HG02852 (cell line): ENCODE results near the gene HSPB1.
A peak's percentile ranks its signal among the peaks of the same experiment; 100 is the strongest.
"Not testable (repeated sequence)": the region's sequence is repeated elsewhere in the genome, so short reads cannot be mapped to it uniquely, and the experiment has no call there.

ENCODE experiments used
- ATAC-seq: cut with Tn5 transposase; IDR thresholded peaks from one replicate; pipeline ENCODE4 v1.9.1; 2021; ENCODE audit warnings: mild to moderate bottlenecking, moderate library complexity; ENCODE audit not compliant: unreplicated experiment

Gene HSPB1

DNA sequence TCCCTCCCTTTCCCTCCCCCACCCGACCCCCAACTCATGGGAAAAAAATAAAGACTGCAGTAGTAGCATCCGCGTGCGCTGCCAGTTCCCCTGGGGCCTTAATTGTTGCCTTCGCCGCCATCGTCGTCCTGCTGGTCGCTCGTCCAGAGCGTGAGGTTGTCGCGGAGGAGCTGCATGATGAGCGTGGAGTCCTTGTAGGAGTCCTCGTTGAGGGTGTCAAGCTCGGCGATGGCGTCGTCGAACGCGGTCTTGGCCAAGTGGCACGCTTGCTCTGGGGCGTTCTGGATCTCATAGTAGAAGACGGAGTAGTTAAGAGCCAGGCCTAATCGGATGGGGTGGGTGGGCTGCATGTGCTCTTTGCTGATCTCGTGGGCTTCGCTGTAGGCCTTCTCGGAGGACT is 27.0 kb downstream of the HSPB1 start:
- ATAC-seq, result no peak

DNA sequence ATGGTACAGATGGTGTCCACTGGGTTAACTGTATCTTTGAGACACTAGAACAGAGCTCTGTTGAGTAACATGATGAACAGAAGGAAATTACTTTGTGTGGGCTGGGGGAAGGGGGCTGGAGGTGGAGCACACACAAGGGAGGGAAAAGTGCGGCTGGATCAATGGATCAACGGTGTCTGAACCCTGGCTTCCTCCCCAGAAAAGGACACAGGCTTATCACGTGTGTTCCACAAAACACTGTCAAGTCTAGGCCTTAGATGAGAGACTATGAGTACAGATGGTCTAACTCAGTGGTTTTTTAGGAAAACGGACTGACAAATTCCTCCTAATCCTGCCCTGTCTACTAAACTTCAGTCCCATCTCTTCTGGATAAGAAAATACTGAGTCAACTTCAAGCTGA is 27.8 kb downstream of the HSPB1 start:
- ATAC-seq, result no peak

DNA sequence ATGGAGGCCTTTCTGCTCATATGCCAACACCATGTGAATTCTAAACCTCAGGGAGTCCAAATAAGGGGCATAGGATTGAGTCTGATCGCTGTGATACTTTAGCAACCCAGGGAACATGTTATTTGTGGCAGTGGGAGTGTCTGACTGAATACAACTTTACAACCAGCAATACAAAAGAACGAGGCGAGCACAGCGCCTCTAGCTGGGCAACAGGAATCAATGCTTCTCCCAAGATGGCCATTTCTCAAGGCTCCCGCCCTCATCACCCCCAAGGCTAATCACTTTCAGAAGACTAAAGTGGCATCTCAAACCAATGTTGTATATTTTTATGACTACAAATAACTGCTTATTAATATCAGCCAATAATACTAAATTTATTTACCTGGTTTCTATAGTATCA is 28.2 kb downstream of the HSPB1 start:
- ATAC-seq, result no peak

DNA sequence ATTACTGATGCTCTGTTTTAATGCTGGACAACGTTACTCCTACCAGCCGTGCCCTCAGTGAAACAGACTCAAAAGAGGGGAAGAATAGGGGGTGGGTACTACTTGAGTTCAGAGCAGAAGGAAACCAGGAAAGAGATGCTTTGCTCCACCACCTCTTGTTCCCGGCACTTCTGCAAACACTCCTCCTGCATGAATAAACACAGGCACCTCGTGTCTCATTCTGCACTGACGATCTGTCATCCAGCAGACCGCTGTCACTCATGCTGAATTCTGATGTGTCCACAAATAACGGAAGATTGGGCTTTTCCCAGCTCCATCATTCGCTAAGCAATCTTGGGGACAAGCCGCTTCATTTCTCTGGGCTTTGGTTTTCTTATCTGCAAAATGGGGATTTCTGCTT is 29.6 kb downstream of the HSPB1 start:
- no peak for ATAC-seq

DNA sequence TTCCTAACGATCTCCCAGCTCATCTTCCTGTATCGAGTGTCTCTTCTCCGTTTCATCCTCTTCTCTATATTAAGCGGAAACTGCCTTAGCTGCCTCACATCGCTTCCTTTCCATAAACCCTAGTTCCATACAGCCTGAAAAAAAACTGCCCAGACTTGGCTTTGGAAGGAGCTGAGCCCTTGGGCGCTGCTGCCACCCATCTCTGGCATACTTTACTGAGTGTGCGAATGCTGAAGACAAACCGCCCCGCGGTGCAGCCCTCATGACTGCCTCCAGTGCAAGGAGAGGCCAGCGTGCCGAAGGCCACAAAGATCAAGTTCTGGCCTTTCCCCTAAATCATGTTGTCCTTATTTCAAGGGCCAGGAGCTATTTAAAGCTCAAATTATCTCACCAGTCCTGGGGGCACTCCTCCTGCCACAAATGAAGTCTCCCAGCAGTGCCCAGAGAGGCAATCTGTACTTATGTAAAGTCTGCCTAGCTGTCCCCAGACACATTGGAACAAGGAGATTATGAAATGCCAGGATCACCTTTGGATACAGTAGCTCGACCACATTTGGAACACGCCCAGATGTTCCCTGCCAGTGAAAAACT is 31.1 kb downstream of the HSPB1 start:
- no peak for ATAC-seq

DNA sequence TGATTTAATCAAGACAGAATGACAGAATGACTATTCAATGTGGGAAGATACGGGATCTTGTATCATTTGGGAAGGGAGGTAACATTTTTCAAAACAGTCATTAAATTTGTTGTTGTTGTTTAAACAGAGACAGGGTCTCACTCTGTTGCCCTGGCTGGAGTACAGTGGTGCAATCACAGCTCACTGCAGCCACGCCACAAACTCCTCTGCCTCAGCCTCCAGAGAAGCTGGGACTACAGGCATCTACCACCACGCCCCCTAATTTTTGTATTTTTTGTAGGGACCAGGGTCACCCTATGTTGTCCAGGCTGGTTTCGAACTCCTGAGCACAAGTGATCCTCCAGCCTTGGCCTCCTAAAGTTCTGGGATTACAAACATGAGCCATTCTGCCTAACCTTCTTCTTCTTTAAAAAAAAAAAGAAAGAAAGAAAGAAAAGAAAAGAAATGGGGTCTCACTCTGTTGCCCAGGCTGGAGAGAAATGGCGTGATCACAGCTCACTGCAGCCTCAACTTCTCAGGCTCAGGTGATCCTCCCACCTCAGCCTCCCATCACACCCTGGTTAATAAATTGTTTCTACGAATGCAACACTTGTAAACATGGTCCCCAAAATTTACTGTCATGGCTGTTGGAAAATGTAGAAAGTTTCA is 32.0 kb downstream of the HSPB1 start:
- ATAC-seq, result no peak

DNA sequence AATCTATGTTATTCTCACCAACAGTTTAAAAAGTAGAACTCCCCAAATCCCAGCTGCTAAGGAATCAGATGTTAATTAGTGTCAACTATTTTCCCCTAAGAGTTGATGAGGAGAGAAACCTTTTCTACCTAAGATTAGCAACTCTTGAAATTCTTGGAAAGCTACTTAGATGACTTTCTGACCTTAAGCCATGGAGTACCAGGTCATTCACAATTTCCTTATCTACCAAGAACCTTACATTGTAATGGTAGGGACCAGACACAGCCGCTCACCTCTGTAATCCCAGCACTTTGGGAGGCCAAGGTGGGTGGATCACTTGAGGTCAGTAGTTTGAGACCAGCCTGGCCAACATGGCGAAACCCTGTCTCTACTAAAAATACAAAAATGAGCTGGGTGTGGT is 32.9 kb downstream of the HSPB1 start:
- ATAC-seq, result not testable (repeated sequence)

DNA sequence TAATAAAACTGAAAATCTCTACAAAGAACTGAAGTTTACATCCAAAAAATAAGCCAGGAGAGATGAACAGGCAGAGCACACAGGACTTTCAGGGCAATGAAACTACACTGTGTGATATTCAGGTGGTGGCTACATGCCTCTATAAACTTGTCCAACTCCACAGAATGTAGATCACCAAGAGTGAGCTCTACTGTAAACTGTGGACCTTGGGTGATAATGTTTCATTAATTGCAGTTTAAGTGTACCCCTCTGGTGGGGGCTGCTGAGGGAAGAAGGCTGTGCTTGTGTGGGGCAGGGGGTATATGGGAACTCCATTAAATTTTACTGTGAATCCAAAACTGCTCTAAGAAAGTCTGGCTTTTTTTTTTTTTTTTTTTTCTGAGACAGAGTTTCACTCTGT is 33.6 kb downstream of the HSPB1 start:
- ATAC-seq, result no peak

DNA sequence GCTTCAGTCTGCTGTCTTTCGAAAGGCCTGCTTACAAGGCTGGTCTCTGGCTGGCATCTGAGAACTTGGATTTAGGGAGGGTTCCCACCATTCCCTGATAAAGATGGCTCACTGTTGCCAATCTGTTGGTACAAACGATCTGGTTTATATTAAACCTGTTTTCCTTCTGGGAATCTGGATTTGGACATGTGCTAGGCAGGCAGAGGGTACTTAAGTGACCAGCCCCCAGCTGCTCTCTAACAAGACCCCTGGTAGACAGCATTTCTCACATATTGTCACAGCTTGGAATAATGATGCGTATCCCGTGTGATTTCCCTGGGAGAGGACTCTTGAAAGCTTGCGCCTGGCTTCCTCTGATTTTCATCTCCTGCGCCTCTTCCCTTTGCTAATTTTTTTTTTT is 34.7 kb downstream of the HSPB1 start:
- no peak for ATAC-seq

DNA sequence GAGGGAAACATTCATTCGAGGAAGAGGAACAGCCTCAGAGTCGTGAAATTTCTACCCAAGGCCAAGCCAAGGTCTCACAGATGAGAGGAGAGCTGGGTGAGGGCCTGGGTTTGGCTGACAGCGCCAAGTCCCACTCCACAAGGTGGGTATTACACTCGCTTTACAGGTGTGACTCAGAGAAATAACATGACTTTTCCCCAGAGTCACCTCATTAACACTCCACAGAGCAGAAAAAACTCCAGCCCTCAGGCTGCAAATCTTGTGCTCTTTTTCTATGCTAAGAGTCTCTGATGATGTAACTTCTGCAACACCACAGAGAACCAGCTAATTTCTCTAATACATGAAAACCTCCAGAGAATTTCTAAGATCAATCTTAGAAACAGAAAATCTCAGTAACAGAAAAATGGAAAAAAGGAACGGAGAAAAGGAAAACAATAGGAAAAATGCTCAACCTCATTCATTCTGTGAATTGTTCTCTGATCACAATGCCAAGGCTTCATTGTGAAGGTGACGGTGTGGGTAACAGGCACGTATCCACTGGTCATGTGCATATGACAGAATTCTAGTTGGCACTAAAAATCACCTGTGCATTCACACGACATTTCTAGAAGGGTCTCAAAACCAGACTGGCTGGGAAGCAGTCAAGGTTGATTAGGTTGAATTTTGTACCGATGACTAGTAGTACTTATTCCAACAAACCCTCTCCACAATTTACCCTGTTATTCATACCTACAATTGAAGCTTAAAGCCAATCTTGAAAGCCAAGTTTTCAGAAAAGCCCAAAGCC is 36.0 kb downstream of the HSPB1 start:
- no peak for ATAC-seq

DNA sequence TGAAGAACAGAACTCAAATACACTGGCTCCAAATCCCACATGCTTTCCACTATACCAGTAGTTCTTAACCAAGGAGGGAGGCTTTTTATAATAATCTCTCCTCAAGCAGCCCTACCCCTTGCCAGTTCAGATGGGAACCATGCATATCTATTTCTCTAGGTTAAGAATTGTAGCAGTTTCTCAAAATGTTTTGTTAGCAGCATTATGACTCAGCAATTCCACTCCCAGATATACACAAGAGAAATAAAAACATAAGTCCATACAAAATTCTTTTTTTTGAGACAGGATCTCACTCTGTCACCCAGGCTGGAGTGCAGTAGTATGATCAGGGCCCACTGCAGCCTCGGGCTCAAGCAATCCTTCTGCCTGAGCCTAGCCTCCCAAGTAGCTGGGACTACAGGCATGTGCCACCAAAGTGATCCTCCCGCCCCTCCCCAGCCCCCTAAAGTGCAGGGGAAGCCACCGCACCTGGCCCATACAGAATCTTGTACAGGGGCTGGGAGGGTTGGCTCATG is 38.2 kb downstream of the HSPB1 start:
- no peak for ATAC-seq

DNA sequence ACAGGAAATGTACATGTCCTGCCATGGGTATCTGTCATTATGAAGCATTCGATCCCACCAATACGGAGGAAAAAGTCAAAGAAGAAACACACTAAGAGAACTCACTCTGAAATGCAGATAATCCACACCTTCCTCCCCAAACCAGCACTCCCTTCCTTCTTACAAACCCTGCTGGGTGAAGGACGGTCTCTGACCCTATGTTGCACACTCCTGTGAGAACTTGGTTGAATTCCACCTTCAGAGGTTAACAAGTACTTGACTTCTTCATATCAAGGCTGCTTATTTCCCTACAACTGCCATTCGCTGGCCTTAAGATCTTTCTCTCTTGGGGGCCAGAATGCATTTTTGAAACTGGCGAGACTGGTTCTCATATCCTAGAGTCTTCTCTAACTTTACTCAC is 39.7 kb downstream of the HSPB1 start:
- ATAC-seq, result no peak

DNA sequence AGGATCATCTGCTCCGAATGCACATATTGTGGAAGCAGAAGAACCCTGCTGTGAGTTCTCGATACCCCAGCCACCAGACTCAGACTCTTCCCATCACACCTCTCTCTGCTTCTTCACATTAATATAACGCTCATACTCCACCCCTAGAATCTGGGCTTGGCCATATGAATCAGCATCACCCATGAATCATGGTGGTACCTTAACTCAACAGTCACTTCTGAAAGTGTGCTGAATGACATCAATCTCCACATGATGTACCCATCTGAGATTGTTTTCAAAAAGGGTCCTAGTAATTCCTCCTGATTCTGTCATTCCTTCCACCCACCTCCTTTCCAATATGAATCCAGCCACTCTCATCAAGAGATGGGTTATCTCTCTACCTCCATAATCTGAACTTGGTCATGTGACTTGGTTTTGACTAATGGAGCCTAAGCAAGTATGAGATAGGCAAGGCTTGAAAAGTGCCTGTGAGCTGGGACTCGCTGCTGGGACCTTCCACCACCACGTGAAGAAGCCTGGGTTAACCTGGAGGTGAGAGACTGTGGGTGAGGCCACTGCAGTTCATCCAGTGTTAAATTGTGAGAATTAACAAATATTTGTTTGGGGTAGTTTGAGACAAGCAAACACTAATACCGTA is 40.9 kb downstream of the HSPB1 start:
- ATAC-seq, result no peak

DNA sequence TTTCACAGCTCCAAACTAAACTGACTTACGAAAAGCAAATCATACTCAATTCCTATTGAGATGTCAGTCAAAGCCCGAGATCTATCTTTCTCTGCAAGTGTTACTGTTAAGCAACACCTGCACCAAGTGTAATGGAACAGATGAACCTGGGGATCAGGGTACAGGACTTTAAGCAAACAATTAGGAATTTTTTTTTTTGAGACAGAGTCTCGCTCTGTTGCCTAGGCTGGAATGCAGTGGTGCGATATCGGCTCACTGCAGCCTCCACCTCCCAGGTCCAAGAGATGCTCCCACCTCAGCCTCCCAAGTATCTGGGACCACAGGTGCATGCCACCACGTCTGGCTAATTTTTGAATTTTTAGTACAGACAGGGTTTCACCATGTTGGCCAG is 41.5 kb downstream of the HSPB1 start:
- ATAC-seq, result no peak

DNA sequence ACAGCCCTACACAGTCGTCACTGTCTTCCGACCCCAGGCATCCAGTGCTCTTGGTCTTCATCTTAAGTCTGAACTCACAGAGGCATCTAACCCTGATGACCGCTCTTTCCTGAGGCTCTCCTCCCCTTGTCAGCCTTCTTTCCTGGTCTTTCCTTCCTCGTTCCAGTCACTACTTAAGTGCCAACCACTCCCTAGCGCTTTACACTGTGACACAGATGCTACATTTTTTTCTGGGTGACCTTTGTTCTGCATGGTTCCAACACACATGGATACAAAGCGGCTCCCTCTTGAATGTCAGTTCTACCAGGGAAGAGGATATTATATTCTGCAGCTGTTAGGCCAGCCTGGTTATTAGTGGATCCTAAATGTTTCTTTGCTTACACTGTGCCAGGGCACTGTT is 43.6 kb downstream of the HSPB1 start:
- ATAC-seq, result no peak

DNA sequence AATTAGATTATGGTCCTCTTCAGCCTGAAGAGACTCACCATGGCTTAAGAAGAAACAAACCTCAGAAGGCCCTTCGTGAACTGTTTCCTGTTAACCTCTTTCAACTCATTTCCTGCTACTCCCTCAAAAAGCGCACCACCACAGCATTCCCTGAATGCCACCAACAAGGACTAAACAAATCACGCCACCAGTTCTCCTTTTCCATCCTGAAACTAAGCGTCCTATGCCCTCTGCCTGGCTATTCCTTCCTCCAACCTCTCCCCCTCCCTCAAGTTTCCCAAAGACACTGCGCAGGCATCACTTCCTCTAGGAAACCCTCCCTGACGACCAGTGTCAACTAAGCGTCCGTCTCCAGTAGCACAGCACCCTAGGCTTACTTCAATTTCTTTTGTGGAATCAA is 44.3 kb downstream of the HSPB1 start:
- ATAC-seq, result no peak

DNA sequence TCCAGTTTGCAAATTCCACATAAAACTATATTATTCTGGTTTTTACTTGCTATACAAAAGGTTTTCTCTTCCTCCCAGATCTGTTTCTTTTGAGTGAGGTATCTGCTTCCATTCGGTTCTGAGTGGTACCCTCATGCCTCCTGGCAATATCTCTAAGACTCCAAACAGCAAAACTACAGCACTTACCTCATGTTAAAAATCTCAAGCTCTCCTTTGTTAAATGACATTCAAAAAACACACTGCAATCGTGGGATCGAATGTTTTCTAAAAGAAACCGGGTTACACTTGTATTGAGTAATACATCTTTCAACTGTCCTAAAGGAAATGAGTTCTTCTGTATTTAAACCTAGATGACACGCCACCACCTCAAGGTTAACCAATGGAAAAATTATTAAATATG is 45.2 kb downstream of the HSPB1 start:
- ATAC-seq, result no peak

DNA sequence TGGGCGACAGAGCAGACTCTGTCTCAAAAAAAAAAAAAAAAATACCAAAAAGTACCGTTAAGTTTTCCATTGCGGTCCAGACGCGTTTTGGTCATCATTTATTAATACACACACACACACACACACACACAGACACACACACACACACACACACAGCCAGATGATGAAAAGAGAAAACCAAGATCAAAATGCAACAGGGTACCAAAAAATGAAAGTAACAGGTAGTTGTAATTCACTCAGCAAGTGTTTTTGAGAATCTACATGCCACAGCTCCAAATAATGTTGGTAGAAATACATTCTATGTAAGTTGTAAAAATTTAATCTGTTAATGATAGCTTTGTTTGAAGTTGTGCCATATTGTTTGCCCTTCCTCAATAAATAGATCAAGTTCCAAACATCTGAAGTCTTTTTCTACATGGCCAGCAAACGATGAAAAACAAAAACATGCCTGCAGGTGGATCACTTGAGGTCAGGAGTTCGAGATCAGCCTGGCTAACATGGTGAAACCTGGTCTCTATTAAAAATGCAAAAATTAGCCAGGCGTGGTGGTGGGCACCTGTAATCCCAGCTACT is 46.9 kb downstream of the HSPB1 start:
- no peak for ATAC-seq

DNA sequence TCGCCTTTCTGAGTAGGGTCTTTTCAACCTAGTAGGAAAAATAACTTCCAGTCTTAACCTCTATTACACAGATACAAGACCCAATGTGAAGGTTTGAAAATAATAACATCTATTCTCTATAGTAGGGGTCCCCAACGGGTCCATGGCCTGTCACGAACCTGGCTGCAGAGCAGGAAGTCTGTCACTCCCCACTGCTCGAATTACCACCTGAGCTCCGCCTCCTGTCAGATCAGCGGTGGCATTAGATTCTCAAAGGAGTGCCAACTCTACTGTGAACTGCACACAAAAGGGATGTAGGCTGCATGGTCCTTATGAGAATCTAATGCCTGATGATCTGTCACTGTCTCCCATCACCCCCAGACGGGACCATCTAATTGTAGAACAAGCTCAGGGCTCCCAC is 48.9 kb downstream of the HSPB1 start:
- ATAC-seq, result no peak

DNA sequence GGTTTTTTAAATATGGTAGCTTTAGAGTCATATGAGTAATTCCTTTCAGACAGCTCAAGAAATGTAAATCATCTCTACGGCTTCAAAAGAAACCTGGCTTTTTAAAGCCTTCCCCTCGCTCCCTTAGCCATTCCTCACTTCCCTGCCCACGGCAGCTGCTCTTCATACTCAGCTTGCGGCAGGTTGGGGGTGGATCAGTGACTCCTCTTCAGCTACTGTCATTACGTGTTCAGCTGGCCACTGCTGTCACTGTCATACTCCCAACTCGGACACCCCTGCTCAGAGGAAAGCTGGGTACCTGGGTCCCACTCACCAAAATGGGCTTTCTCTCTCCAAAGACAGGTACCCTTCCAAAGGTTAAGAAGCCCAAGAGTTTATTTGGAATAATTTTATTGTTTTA is 49.7 kb downstream of the HSPB1 start:
- ATAC-seq, result peak; percentile 79

DNA sequence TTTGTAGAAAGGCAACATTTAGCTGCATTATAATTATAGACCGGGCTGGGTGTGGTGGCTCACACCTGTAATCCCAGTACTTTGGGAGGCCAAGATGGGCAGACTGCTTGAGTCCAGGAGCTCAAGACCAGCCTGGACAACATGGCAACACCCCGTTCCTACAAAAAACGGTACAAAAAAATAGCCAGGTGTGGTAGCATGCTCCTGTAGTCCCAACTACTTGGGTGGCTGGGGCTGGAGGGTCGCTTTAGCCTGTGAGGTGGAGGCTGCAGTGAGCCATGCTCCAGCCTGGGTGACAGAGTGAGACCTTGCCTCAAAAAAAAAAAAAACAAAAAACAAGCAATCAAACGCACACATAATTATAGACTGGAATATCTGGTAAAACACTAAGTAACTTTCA is 51.3 kb downstream of the HSPB1 start:
- no peak for ATAC-seq
